A549 (cell line): ENCODE results near the gene GRIK4. TPM values are rescaled to one million over a fixed set of nuclear protein-coding genes. Genes with fewer than 3 reads are reported as not detected.

Experiments used
- ATAC-seq, 2 experiments: fragments of 200-7000 bp in 1 of 2; fragments of >200 bp in 1 of 2; cut with Nextera tagmentation in 1 of 2; cut with Tn5 transposase in 1 of 2; 3 replicates each; pipeline versions ENCODE4 v1.8.0 to v1.9.1; 2018 to 2020; ENCODE audit warnings: mild to moderate bottlenecking in 1 of 2, moderate library complexity in 1 of 2
- CTCF ChIA-PET: fragments of 300-600 bp; sonication (Branson Sonifier 250); formaldehyde crosslinking; extraction: SDS; loops from one replicate; lab custom pipeline; 2021; ENCODE audit warnings: antibody characterized with exemption, inconsistent platforms; lab: Yijun Ruan, JAX
- POLR2A ChIA-PET: fragments of 350-600 bp; formaldehyde crosslinking; extraction: SDS; loops from one replicate; lab custom pipeline; 2021; ENCODE audit warnings: antibody characterized with exemption, inconsistent platforms; lab: Yijun Ruan, JAX
- DNase-seq, 2 experiments: peaks; one replicate each; pipeline versions ENCODE4 v3.0.0 to v3.0.0-alpha.2; 2011 to 2016; ENCODE audit warnings: low read depth in 1 of 2, low spot score in 1 of 2
- FAIRE-seq: peaks from 2 replicates; lab custom pipeline; 2011; peaks lifted over from hg19 to GRCh38; lab: Jason Lieb, UNC
- H3K27ac ChIP-seq, 2 experiments: fragments of >200 bp; sonication (Bioruptor Twin); formaldehyde crosslinking; 3 replicates each; pipeline ENCODE4 v1.5.1; 2016 to 2017
- H3K4me1 ChIP-seq: fragments of >200 bp; sonication (Bioruptor Twin); formaldehyde crosslinking; 3 replicates; pipeline ENCODE4 v1.6.1; 2016
- H3K4me2 ChIP-seq: fragments of >200 bp; sonication (Bioruptor Twin); formaldehyde crosslinking; 3 replicates; pipeline ENCODE4 v1.6.1; 2016
- H3K4me3 ChIP-seq: fragments of >200 bp; sonication (Bioruptor Twin); formaldehyde crosslinking; 3 replicates; pipeline ENCODE4 v1.5.1; 2016
- H3K9me3 ChIP-seq: fragments of >200 bp; sonication (Bioruptor Twin); formaldehyde crosslinking; 3 replicates; pipeline ENCODE4 v1.6.1; 2016
- CEBPB ChIP-seq, 2 experiments: fragments of >200 bp in 1 of 2; sonication (Bioruptor Twin) in 1 of 2; formaldehyde crosslinking in 1 of 2; IDR thresholded peaks; 2 replicates each; pipeline ENCODE4 v1.6.1; 2012 to 2016
- CHD2 ChIP-seq: fragments of 150-350 bp; IDR thresholded peaks from 2 replicates; pipeline ENCODE4 v1.6.1; 2014; ENCODE audit warnings: low read length; ENCODE audit not compliant: partially characterized antibody
- EP300 ChIP-seq, 2 experiments: fragments of >200 bp; sonication (Bioruptor Twin); formaldehyde crosslinking; IDR thresholded peaks; 2 replicates in 1 of 2; 3 replicates in 1 of 2; pipeline ENCODE4 v1.6.1; 2016 to 2017
- FOSB ChIP-seq: fragments of 250-450 bp; sonication (Bioruptor Pico); IDR thresholded peaks from 2 replicates; pipeline ENCODE4 v1.5.0; 2020; ENCODE audit warnings: mild to moderate bottlenecking, moderate library complexity
- FOXS1 ChIP-seq: fragments of 250-450 bp; sonication (Bioruptor Pico); IDR thresholded peaks from 2 replicates; pipeline ENCODE4 v1.5.0; 2020; ENCODE audit warnings: mild to moderate bottlenecking, moderate library complexity
- GATA3 ChIP-seq: IDR thresholded peaks from 2 replicates; pipeline ENCODE4 v1.6.1; 2012; ENCODE audit warnings: borderline replicate concordance
- HDAC2 ChIP-seq: fragments of 200-600 bp; sonication (generic); IDR thresholded peaks from 2 replicates; pipeline ENCODE4 v1.6.1; 2016
- NFE2L2 ChIP-seq: fragments of 150-350 bp; conservative IDR thresholded peaks from 2 replicates; pipeline ENCODE4 v1.6.1; 2014; ENCODE audit warnings: low read length
- NPAS2 ChIP-seq: fragments of 250-450 bp; sonication (Bioruptor Pico); IDR thresholded peaks from 2 replicates; pipeline ENCODE4 v1.8.0; 2022; ENCODE audit warnings: mild to moderate bottlenecking, moderate library complexity, borderline replicate concordance
- PHF8 ChIP-seq: fragments of 200-600 bp; sonication (generic); IDR thresholded peaks from 2 replicates; pipeline ENCODE4 v1.6.1; 2016; ENCODE audit warnings: low read depth, mild to moderate bottlenecking, antibody characterized with exemption, moderate library complexity, borderline replicate concordance
- RNF2 ChIP-seq: fragments of 200-600 bp; sonication (generic); IDR thresholded peaks from 2 replicates; pipeline ENCODE4 v1.6.1; 2016; ENCODE audit warnings: low read depth, mild to moderate bottlenecking, antibody characterized with exemption, moderate library complexity, borderline replicate concordance
- SMC3 ChIP-seq: fragments of >200 bp; sonication (Bioruptor Twin); formaldehyde crosslinking; IDR thresholded peaks from 3 replicates; pipeline ENCODE4 v1.6.1; 2018; ENCODE audit warnings: inconsistent platforms
- SREBF2 ChIP-seq: fragments of 450-650 bp; IDR thresholded peaks from 2 replicates; pipeline ENCODE4 v1.6.1; 2014; ENCODE audit warnings: mild to moderate bottlenecking, moderate library complexity
- TFCP2L1 ChIP-seq: fragments of 250-450 bp; sonication (Bioruptor Pico); IDR thresholded peaks from 2 replicates; pipeline ENCODE4 v1.5.0; 2021; ENCODE audit warnings: mild to moderate bottlenecking
- ZFP36 ChIP-seq: fragments of 450-650 bp; IDR thresholded peaks from 2 replicates; pipeline ENCODE4 v1.6.1; 2014; ENCODE audit warnings: borderline replicate concordance; ENCODE audit not compliant: partially characterized antibody
- WGBS: methylation state at CpG from one replicate; pipeline ENCODE4 v1.1.6; 2017; ENCODE audit errors: missing lambda C conversion rate; 5-methylcytosine and 5-hydroxymethylcytosine counted together
- polyA plus RNA-seq, 4 experiments: library from polyadenylated mRNA; depleted of rRNA in 3 of 4; stranded (reverse); fragments of >200 nt; fragmentation: RNase III in 1 of 4; extraction: RNeasy Plus Mini Kit Qiagen cat#74134 plus additional on column Dnase treatment in 1 of 4; gene quantifications; 2 replicates in 3 of 4; 3 replicates in 1 of 4; pipeline ENCODE4 v1.2.3, GENCODE V29; 2011 to 2017
- TF ChIP-seq, protein P1 (sequence below): IDR thresholded peaks from 2 replicates; pipeline ENCODE4 v1.6.1; 2012; ENCODE audit warnings: low read depth, borderline replicate concordance
- TF ChIP-seq, protein P2 (sequence below): fragments of 250-450 bp; sonication (Bioruptor Pico); IDR thresholded peaks from 2 replicates; pipeline ENCODE4 v1.5.0; 2021; ENCODE audit warnings: mild to moderate bottlenecking, moderate library complexity, borderline replicate concordance
- TF ChIP-seq, protein P3 (sequence below): fragments of 150-350 bp; IDR thresholded peaks from 2 replicates; pipeline ENCODE4 v1.6.1; 2014; ENCODE audit warnings: low read depth, mild to moderate bottlenecking, low read length
- TF ChIP-seq, protein P4 (sequence below): fragments of 250-450 bp; sonication (Bioruptor Pico); IDR thresholded peaks from 2 replicates; pipeline ENCODE4 v1.5.0; 2020; ENCODE audit warnings: low read depth, mild to moderate bottlenecking, moderate library complexity
- TF ChIP-seq, protein P5 (sequence below): fragments of >200 bp; sonication (Bioruptor Twin); formaldehyde crosslinking; IDR thresholded peaks from 3 replicates; pipeline ENCODE4 v1.6.1; 2016

GRIK4 gene
- polyA plus RNA-seq, 2 of the 4 experiments (the other 2 are of a cell fraction) = 0.01 TPM; not detected in 1

DNA sequence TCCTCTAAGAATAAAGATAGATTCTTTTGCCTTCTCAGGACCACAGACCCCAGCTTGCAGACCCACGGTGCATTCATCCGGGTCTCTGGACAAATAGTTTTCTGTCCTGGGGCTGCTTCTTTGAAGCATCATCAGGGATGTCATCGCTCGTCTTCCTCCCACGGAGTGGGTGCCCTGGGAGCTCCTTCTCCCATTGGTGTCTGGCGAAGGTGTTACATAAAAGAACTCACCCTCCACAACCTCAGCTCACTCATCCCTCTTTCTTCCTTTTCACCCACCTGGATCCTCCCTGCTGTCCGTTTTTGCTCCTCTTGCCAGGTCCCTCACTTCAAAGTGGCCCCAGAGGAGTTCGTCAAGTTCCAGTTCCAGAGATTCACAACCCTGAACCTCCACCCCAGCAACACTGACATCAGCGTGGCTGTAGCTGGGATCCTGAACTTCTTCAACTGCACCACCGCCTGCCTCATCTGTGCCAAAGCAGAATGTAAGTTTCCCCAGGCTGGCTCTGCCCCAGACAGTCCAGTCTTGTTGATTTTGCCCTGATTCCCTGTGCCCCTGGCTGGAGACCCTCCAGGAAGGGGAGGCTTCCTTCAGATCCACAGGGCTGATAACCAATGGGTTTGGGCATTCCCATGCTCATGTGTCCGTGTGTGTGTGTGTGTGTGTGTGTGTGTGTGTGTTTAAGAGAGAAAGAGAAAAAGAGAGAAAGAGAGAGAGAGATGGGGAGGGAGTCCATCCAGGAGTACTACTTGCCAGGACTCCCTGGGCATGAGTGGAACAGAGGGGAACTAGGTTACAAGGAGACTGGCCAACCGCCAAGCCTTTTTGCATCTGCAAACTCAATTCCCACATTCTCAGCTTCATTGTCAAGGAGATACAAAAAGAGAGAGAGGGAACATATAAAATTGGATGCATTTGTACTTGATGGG lies 308.2 kb downstream of the GRIK4 start:
- ChIA-PET POLR2A (no interaction called here), CTCF (no interaction called here)
- H3K9me3 ChIP-seq = no peaks in the 10 kb centered on the region
- DNase-seq (no peak), ATAC-seq (no peak), FAIRE-seq (no peak)
- H3K27ac ChIP-seq = no peak overlapping the region
- TF ChIP-seq ZFP36 = no peak
- TF ChIP-seq, protein P1, sequence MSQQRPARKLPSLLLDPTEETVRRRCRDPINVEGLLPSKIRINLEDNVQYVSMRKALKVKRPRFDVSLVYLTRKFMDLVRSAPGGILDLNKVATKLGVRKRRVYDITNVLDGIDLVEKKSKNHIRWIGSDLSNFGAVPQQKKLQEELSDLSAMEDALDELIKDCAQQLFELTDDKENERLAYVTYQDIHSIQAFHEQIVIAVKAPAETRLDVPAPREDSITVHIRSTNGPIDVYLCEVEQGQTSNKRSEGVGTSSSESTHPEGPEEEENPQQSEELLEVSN = no peak
- TF ChIP-seq CHD2 = no peak
- no peak for TF ChIP-seq FOSB (CRISPR knock-in tag)
- TF ChIP-seq RNF2 = no peak
- TF ChIP-seq, protein P2, sequence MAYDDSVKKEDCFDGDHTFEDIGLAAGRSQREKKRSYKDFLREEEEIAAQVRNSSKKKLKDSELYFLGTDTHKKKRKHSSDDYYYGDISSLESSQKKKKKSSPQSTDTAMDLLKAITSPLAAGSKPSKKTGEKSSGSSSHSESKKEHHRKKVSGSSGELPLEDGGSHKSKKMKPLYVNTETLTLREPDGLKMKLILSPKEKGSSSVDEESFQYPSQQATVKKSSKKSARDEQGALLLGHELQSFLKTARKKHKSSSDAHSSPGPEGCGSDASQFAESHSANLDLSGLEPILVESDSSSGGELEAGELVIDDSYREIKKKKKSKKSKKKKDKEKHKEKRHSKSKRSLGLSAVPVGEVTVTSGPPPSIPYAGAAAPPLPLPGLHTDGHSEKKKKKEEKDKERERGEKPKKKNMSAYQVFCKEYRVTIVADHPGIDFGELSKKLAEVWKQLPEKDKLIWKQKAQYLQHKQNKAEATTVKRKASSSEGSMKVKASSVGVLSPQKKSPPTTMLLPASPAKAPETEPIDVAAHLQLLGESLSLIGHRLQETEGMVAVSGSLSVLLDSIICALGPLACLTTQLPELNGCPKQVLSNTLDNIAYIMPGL (CRISPR knock-in tag) = no peak
- TF ChIP-seq SREBF2 = no peak
- TF ChIP-seq, protein P3, sequence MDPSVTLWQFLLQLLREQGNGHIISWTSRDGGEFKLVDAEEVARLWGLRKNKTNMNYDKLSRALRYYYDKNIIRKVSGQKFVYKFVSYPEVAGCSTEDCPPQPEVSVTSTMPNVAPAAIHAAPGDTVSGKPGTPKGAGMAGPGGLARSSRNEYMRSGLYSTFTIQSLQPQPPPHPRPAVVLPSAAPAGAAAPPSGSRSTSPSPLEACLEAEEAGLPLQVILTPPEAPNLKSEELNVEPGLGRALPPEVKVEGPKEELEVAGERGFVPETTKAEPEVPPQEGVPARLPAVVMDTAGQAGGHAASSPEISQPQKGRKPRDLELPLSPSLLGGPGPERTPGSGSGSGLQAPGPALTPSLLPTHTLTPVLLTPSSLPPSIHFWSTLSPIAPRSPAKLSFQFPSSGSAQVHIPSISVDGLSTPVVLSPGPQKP = no peak
- TF ChIP-seq GATA3 = no peak
- no peak for TF ChIP-seq EP300 (IDR thresholded peaks at IDR 0.05)
- TF ChIP-seq FOXS1 = no peak
- TF ChIP-seq, protein P4, sequence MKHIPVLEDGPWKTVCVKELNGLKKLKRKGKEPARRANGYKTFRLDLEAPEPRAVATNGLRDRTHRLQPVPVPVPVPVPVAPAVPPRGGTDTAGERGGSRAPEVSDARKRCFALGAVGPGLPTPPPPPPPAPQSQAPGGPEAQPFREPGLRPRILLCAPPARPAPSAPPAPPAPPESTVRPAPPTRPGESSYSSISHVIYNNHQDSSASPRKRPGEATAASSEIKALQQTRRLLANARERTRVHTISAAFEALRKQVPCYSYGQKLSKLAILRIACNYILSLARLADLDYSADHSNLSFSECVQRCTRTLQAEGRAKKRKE (CRISPR knock-in tag) = no peak
- no peak for TF ChIP-seq PHF8
- TF ChIP-seq TFCP2L1 (CRISPR knock-in tag) = no peak
- TF ChIP-seq HDAC2 = no peak
- TF ChIP-seq NFE2L2 = no peak
- no peak overlapping the region for H3K4me2 ChIP-seq
- H3K4me1 ChIP-seq = no peaks in the 10 kb centered on the region
- H3K4me3 ChIP-seq = no peak overlapping the region
- 27% methylated on average over 9 of the region's 12 CpGs for WGBS

DNA sequence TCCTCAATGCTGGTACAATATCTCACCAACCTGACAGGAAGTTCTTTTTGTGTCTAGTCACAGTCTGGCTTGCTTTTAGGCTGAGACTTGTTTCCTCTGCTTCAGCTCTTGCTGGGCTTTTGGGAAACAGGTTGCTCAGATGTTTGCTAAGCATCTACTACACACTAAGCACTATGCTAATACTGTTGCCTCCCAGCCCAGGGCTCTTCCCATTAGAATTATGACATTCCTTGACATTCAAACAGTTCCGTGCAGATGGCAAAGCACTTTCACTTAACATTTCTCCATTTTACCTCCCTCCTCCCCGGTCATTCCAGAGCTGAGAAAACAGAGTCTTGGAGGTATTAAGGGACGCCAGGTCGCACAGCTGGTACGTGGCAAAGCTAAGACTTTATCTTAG lies 311.6 kb downstream of the GRIK4 start:
- Histone ChIP-seq H3K4me1 (no peaks in the 10 kb centered on the region), H3K27ac (no peak overlapping the region), H3K4me2 (no peak overlapping the region), H3K4me3 (no peak overlapping the region), H3K9me3 (no peaks in the 10 kb centered on the region)
- ChIA-PET CTCF (interaction anchor here (1.1 to 1.9 kb wide), 2 partner anchors 9 to 20 kb away, joined by 3 to 5 read pairs; no protein-coding TSS in a partner anchor), POLR2A (no interaction called here)
- TF ChIP-seq NPAS2 (CRISPR knock-in tag) (no peak), CEBPB (IDR thresholded peaks at IDR 0.05) (no peak), SMC3 (no peak)
- TF ChIP-seq, protein P5, sequence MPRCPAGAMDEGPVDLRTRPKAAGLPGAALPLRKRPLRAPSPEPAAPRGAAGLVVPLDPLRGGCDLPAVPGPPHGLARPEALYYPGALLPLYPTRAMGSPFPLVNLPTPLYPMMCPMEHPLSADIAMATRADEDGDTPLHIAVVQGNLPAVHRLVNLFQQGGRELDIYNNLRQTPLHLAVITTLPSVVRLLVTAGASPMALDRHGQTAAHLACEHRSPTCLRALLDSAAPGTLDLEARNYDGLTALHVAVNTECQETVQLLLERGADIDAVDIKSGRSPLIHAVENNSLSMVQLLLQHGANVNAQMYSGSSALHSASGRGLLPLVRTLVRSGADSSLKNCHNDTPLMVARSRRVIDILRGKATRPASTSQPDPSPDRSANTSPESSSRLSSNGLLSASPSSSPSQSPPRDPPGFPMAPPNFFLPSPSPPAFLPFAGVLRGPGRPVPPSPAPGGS = no peak
- no peak for FAIRE-seq
- no peak for DNase-seq
- no peak for ATAC-seq
- WGBS = 46% methylated on average over 4 of the region's 5 CpGs
